ENCODE measurements around the gene UNC79.

UNC79 gene

DNA sequence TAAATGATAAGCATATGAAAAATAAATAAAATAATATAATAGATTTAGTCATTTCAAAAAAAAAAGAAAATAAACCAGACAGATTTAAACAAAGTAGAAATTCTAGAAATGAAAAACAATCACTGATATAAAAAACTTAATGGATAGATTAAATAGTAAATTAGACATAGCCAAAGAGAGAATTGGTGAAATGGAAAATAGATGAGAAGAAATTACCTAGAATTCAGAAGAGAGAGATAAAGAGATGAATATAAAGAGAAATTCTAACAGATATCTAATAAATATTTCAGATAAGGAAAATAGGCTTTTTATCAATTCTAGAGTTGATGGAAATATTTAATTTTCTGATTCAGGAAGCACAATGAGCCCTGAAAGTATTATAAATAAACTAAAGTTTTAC, 234.4 kb downstream of the UNC79 start:
- no peak for TF ChIP-seq CTCF (IDR thresholded peaks at IDR 0.05; ENCODE audit: low read depth, low read length, missing control alignments)
- no peak for DNase-seq (ENCODE audit: extremely low read depth, low read depth)
- no peak overlapping the region for H3K4me3 ChIP-seq (replicated peaks; ENCODE audit: low read depth, low read length)

GRCh38 chr14:93669632-93670031, 238.9 kb downstream of the UNC79 start:
- no peak for TF ChIP-seq CTCF (IDR thresholded peaks at IDR 0.05; ENCODE audit: low read depth, low read length, missing control alignments)
- DNase-seq (ENCODE audit: extremely low read depth, low read depth): no peak
- no peak overlapping the region for H3K4me3 ChIP-seq (replicated peaks; ENCODE audit: low read depth, low read length)

- H3K4me3 ChIP-seq (replicated peaks; ENCODE audit: low read depth, low read length): no peak overlapping the region
- TF ChIP-seq CTCF (IDR thresholded peaks at IDR 0.05; ENCODE audit: low read depth, low read length, missing control alignments): no peak
- DNase-seq (ENCODE audit: extremely low read depth, low read depth): no peak
These were observed 243.6 kb downstream of the UNC79 start for GRCh38 chr14:93674343-93674742.

- no peak overlapping the region for H3K4me3 ChIP-seq (replicated peaks; ENCODE audit: low read depth, low read length)
- TF ChIP-seq CTCF (IDR thresholded peaks at IDR 0.05; ENCODE audit: low read depth, low read length, missing control alignments): no peak
- DNase-seq (ENCODE audit: extremely low read depth, low read depth): no peak
These were observed 244.9 kb downstream of the UNC79 start for GRCh38 chr14:93675651-93676050.

GRCh38 chr14:93676416-93676958, 245.7 kb downstream of the UNC79 start:
- no peak overlapping the region for H3K4me3 ChIP-seq (replicated peaks; ENCODE audit: low read depth, low read length)
- no peak for DNase-seq (ENCODE audit: extremely low read depth, low read depth)
- no peak for TF ChIP-seq CTCF (IDR thresholded peaks at IDR 0.05; ENCODE audit: low read depth, low read length, missing control alignments)

DNA sequence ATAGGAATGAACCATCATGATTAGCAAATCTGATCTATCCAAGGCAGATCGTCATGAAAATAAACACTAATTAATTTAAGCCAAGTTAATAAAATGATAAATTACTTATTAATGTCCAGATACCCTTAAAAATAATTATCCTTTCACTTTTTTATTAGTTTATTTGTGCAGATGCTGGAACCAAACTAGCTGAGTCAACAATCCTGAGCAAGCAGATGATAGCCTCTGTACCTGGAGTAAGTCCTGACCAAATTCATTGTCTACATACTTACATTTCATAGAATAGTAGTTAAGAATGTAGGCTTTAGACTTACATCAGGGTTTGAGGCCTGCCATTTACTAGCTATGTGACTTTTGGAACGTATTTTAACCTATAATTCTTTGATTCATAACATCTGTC, 251.7 kb downstream of the UNC79 start:
- H3K4me3 ChIP-seq (replicated peaks; ENCODE audit: low read depth, low read length): no peak overlapping the region
- TF ChIP-seq CTCF (IDR thresholded peaks at IDR 0.05; ENCODE audit: low read depth, low read length, missing control alignments): no peak
- DNase-seq (ENCODE audit: extremely low read depth, low read depth): no peak

- TF ChIP-seq CTCF (IDR thresholded peaks at IDR 0.05; ENCODE audit: low read depth, low read length, missing control alignments): no peak
- DNase-seq (ENCODE audit: extremely low read depth, low read depth): peak; percentile 0
- H3K4me3 ChIP-seq (replicated peaks; ENCODE audit: low read depth, low read length): no peak overlapping the region
These were observed 252.5 kb downstream of the UNC79 start for GRCh38 chr14:93683226-93683625.
